SK-MEL-5 (cell line): ENCODE measurements around the gene XPNPEP3. TPM values are rescaled to one million over a fixed set of nuclear protein-coding genes. Genes with fewer than 3 reads are reported as not detected.
A peak's percentile ranks its signal among the peaks of the same experiment; 100 is the strongest.
"Not testable (repeated sequence)": the region's sequence is repeated elsewhere in the genome, so short reads cannot be mapped to it uniquely, and the experiment has no call there.

Experiments
- DNase-seq: peaks from one replicate; pipeline ENCODE4 v3.0.0-alpha.2; 2016; ENCODE audit warnings: low read depth, low spot score
- in situ Hi-C: cut with HindIII; loops from 2 replicates; pipeline ENCODE4 v1.10.0; 2016; ENCODE audit warnings: low sequenced_read_pairs, high pct_unique_total_duplicates, low pct_unique_long_range_greater_than_20kb
- polyA plus RNA-seq, 2 experiments: library from polyadenylated mRNA; depleted of rRNA; stranded (reverse); fragments of >200 nt; gene quantifications; 2 replicates each; pipeline ENCODE4 v1.2.3, GENCODE V29; 2015
- total RNA-seq: library from RNA; depleted of rRNA; stranded (reverse); fragments of >200 nt; shearing (Covaris generic); gene quantifications from 2 replicates; pipeline ENCODE4 v1.2.3, GENCODE V29; 2014; rRNA removed

XPNPEP3 gene
- 11.3 and 14.6 TPM in 2 replicates for total RNA-seq
- 16.2 and 20.8 TPM in 2 replicates for polyA plus RNA-seq (2015; cell fraction: cytosol; rRNA removed)
- 36.4 and 45.6 TPM in 2 replicates for polyA plus RNA-seq (2015; cell fraction: nucleus; rRNA removed)

DNA sequence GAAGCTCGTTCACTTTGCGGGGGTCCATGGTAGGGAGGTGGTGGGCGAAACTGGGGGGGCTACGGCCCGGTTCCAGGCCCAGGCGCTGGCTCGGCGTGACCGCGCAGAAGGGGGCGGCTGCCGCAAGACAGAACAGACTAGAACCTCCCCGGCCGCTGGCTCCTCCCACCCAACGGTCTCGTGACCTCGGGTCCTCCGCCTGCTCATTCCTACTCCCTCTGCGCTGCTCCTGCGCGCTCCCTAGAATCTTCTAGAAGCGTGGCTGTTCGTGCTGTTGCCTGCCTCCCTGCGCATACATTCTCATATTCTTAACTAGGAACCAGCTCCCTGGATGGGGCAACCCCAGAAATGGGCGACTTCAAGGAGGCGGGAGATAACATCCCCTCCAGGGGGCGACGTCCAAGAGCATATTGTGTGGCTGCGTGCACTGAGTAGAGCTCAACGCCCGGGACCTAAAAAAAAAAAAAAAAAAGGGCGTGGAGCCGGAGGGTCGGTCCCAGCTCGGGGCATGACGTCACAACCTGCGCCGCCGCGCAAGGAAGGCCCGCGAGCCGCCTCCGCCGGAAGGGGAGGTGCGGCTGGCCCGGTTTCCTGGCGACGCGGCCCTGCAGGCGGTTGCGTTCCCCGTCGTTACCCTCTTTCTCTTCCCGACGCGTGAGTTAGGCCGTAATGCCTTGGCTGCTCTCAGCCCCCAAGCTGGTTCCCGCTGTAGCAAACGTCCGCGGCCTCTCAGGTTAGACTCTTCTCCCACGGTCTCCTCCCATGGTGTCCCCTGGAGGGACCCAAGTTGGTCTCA, at the start of gene XPNPEP3, which contains the start of gene ST13:
TSS of gene XPNPEP3 (plus strand) at position 636 of the 796 bp plus-strand sequence. CDS start at position 670, 34 bp downstream.
TSS of gene ST13 (minus strand) at position 127 of the 796 bp plus-strand sequence. CDS start at position 28, 99 bp downstream.
- in situ Hi-C loops = no loop called here
- peak; percentile 98 for DNase-seq

GRCh38 chr22:40808018-40808841, 48.7 kb upstream of the XPNPEP3 start:
- peak; percentile 40 for DNase-seq
- in situ Hi-C loops = no loop called here

DNA sequence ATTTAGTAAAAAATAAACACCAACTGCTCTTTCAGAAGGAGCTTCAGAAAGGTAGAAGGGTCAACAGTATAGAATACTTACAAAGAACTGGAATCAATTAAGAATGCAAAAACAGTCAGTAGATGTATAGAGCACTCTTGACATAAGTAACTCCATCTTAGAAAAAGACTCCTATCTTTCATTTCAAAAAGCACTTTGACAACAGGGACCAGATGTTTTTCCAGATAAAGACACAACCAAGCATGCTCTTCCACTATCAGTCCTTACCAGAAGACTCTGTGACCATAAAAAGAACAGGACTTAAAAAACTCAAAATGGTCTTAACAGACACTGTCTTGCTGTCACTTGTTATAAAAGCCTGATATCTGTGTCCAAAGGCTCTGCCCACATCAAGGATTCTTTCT, 43.0 kb upstream of the XPNPEP3 start:
- DNase-seq = no peak
- in situ Hi-C loops = no loop called here

DNA sequence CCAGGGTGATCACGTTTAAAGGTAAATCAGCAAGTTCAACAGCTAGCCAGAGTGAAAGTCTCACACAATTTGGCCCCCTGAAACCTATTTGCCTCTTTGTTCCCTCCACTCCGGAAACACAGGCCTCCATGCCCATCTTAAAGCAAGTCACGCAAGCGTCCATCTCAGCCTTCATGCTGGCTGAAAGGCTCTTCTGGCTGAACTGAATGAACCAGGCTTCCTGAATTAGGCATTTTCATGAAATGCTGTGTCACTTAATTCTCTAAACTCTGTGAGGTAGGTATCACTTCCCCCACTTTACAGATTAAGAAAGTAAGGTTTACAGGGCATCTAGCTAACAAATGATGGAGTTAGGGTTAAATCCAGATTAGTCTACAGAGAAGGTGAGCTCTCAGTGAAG, 39.2 kb upstream of the XPNPEP3 start:
- no peak for DNase-seq
- in situ Hi-C loops = no loop called here

DNA sequence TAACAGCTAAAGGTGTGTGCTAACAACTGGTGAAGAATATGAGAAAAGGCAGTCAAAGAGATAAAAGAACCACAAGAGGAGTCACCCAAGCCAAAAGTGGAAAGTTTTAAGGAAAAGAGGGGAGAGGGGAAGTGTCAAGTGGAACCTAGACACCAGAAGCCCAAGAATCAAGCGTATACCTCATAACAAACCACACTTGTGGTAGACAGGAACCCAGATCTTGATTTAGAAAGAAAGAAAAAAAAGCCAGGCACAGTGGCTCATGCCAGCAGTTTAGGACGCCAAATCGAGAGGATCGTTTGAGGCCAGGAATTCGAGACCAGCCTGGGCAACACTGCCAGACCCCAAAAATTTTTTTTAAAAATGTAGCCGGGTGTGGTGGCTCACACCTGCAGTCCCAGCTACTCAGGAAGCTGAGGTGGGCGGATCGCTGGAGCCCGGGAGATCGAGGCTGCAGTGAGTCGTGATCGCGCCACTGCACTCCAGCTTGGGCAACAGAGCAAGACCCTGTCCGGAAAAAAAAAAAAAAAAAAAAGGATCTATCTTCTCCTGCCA, 38.7 kb upstream of the XPNPEP3 start:
- in situ Hi-C loops = no loop called here
- DNase-seq = no peak

DNA sequence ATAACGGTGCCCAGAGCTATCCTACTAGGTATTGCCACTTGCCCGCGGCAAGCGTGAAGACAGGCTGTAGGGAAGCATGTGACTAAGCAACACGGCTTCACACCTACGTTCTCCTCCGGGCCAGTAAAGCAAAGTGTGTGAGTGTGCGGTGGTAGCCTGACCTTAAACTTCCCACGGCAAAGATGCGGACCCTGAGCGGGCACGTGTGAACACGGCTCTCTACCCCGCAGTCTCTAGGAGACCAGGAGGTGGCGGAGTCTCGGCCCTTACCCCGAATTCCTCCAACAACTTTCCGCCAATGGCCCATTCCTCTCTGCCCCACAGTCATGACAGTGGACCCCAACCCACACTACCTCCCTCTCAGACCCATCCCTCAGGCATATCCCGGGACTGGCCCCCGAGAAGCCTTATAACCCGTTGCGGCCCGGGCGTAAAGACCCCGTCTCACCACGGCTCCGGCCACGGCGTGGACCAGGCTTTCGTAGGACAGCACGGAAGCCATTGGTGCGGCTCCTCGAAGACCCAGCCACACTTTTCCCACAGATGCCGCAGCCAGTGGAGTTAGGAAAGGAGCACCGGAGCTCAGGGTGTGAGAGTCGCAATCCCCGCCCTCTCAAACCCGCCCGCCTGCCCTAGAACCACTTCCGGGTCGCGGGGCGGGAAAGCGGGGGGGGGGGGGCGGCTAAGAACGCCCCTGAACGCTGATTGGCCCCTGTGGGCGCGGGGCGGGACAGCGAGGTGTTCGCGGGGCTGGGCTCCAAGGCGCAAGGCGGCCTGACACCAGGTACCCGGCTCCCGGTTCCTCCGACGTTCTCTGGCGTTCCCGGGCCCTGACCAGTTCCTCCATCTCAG, 38.0 kb upstream of the XPNPEP3 start, which contains the start of gene SLC25A17:
TSS of gene SLC25A17 (minus strand) at position 600 of the 852 bp plus-strand sequence. CDS start at position 502, 98 bp downstream.
- peak; percentile 87 for DNase-seq
- in situ Hi-C loops = no loop called here

DNA sequence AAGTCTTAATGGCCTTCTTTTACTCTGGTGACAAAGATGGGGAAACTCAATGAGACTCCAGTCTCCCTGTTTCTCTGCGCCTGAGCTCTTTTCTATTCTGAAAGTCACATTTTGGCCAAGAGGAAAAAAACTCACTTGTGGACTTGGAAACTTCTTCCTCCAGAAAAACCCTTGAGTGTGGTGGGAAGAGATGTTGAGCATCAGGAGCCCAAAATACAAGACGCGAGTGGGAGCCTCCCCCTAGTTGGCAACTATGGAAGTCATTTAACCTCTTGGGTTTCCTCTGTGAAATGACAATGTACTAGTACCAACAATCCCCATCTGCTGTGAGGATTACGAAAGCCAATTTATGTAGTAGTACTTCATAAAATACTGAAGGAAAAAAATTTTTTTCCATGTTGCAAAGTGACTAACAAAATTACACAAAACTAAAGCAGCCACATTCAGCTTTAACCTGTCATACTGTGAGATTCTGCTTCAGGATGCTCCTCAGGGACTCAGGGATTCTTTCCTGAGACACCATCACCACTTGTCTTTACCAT, 37.3 kb upstream of the XPNPEP3 start:
- DNase-seq = peak; percentile 31

DNA sequence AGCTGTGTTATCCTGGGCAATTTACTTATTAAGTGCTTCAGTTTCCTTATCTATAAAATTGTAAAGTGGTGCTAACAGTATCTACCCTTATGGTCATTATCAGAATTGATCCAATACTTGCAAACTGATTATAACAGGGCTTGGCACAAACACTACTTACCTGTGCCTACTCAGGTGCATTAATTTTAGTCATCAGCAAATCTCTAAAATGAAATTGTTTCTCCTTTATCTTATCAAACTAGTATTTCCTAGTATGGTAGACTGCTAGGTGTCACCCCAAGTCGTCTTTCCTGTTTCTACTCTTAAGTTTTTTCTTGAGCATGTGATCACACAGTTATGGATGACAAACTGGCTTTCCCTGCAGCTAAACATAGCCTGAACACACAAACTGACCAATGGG, 33.5 kb upstream of the XPNPEP3 start:
- no peak for DNase-seq
- in situ Hi-C loops = no loop called here

More for the DNA sequence above, 37.3 kb upstream of the XPNPEP3 start:
- in situ Hi-C loops = no loop called here

- DNase-seq, in situ Hi-C loops: not testable (repeated sequence)
Observed at GRCh38 chr22:40826292-40826691, 30.7 kb upstream of the XPNPEP3 start.

DNA sequence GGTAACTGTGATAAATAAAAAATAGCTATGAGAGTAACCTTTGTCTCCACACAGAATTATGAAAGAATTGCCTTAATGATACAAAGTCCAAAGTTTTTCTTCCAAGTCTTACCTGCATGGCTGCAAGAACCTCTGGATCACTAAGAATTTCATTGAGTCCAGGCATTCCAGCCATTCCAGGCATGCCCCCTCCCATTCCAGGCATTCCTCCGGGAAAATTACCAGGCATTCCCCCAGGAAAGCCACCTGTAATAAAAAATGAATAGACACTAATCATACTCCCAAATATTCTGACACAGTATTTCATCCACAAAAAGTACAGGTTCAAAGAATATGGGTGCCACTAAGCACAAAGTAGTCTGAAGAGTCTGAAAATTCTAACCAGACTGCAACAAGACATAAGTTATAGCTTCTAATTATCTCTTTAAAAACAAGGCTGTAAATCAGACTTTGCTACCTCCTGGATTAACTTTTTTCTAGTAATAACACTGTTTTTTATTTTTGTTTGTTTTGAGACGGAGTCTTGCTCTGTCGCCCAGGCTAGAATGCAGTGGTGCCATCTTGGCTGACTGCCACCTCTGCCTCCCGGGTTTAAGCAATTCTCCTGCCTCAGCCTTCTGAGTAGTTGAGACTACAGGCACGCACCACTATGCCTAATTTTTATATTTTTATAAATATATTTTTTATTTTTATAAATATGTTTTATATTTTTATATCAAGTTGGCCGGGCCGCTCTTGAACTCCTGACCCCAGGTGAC, 29.8 kb upstream of the XPNPEP3 start:
- in situ Hi-C loops = no loop called here
- no peak for DNase-seq

GRCh38 chr22:40829131-40829530, 27.8 kb upstream of the XPNPEP3 start:
- no peak for DNase-seq
- in situ Hi-C loops = no loop called here

- in situ Hi-C loops = no loop called here
- DNase-seq = no peak
Observed at GRCh38 chr22:40834619-40835018, 22.3 kb upstream of the XPNPEP3 start.

DNA sequence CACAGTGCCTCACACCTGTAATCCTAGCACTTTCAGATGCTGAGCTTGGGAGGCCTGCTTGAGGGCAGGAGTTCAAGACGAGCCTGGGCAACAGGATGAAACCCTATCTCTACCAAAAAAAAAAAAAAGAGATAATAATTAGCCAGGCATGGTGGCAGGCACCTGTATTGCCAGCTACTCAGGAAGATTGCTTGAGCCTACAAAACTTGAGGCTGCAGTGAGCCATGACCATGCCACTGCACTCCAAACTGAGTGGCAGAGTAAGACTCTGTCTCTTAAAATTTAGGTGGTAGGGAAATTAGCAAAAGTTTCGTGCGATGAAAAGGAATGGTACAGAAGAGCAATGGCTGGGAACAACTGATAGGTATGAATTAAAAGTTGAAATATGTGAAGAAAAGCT, 18.5 kb upstream of the XPNPEP3 start:
- in situ Hi-C loops = no loop called here
- no peak for DNase-seq

GRCh38 chr22:40844951-40845350, 12.0 kb upstream of the XPNPEP3 start:
- DNase-seq = no peak
- in situ Hi-C loops = no loop called here

GRCh38 chr22:40845816-40846215, 11.1 kb upstream of the XPNPEP3 start:
- DNase-seq, in situ Hi-C loops: not testable (repeated sequence)

GRCh38 chr22:40853333-40853732, 3.6 kb upstream of the XPNPEP3 start:
- in situ Hi-C loops = no loop called here
- DNase-seq = no peak
